K562 (cell line): ENCODE data around the gene AFDN. TPM values are rescaled to one million over a fixed set of nuclear protein-coding genes. Genes with fewer than 3 reads are reported as not detected.

ENCODE experiments used
- ATAC-seq: fragments of 200-7000 bp; cut with Tn5 transposase; 3 replicates; pipeline ENCODE4 v1.9.1; 2020; ENCODE audit warnings: moderate library complexity
- BruUV-seq: library from RNA; stranded (reverse); fragments of 400-500 nt; replicated peaks from 2 replicates; lab custom pipeline; 2021; lab: Mats Ljungman, UMichigan
- CTCF ChIA-PET: fragments of 300-600 bp; formaldehyde crosslinking; extraction: SDS; loops from one replicate; lab custom pipeline; 2021; ENCODE audit warnings: low intra/inter-chr PET ratio; lab: Yijun Ruan, JAX
- POLR2A ChIA-PET: fragments of 300-600, 350-650 bp; sonication (Branson Sonifier 250); formaldehyde crosslinking; extraction: SDS; loops from one replicate; lab custom pipeline; 2021; ENCODE audit warnings: antibody characterized with exemption, inconsistent platforms; lab: Yijun Ruan, JAX
- DNase-seq, 4 experiments: peaks; one replicate each; pipeline versions ENCODE4 v3.0.0 to v3.0.0-alpha.2; 2011 to 2018; ENCODE audit warnings: low spot score in 3 of 4, mixed read lengths in 3 of 4; ENCODE audit errors: extremely low read depth in 1 of 4
- FAIRE-seq: peaks from 2 replicates; lab custom pipeline; 2011; peaks lifted over from hg19 to GRCh38; lab: Jason Lieb, UNC
- H2AFZ ChIP-seq: 2 replicates; pipeline ENCODE4 v1.6.0; 2011; ENCODE audit warnings: low read depth, low read length, control low read depth, inconsistent platforms
- H3K27ac ChIP-seq: fragments of 200-600 bp; 3 replicates; pipeline ENCODE4 v1.8.0; 2011; ENCODE audit warnings: low read depth, mild to moderate bottlenecking, control low read depth, inconsistent platforms, low read length, moderate library complexity, mixed read lengths; ENCODE audit errors: extremely low read depth
- H3K27me3 ChIP-seq, 2 experiments: fragments of 300-600 bp in 1 of 2; 2 replicates in 1 of 2; 3 replicates in 1 of 2; pipeline versions ENCODE4 v1.6.0 to v1.8.0; 2011; ENCODE audit warnings: inconsistent platforms in 2 of 2, low read length in 2 of 2, mild to moderate bottlenecking in 1 of 2, mixed read lengths in 1 of 2, moderate library complexity in 1 of 2; ENCODE audit not compliant: control insufficient read depth in 2 of 2, insufficient read depth in 2 of 2
- H3K36me3 ChIP-seq: fragments of 300-600 bp; 3 replicates; pipeline ENCODE4 v1.8.0; 2011; ENCODE audit warnings: mild to moderate bottlenecking, low read length, inconsistent platforms; ENCODE audit not compliant: control insufficient read depth, insufficient read depth
- H3K4me1 ChIP-seq, 2 experiments: fragments of 200-600 bp in 1 of 2; replicated peaks in 1 of 2; 2 replicates in 1 of 2; 3 replicates in 1 of 2; pipeline versions ENCODE4 v1.5.1 to v1.8.0; 2011; ENCODE audit warnings: inconsistent platforms in 2 of 2, low read length in 2 of 2, mild to moderate bottlenecking in 1 of 2, mixed read lengths in 1 of 2, moderate library complexity in 1 of 2; ENCODE audit not compliant: control insufficient read depth in 2 of 2, insufficient read depth in 2 of 2
- H3K4me2 ChIP-seq: 2 replicates; pipeline ENCODE4 v1.6.1; 2011; ENCODE audit warnings: low read length, control low read depth, inconsistent platforms, mixed read lengths; ENCODE audit not compliant: insufficient read depth
- H3K4me3 ChIP-seq: fragments of 200-600 bp; sonication (generic), shearing (Covaris generic); 2 replicates; pipeline ENCODE4 v1.5.1; 2016; ENCODE audit warnings: control low read depth, inconsistent platforms
- H3K79me2 ChIP-seq: fragments of 200-600 bp; 3 replicates; pipeline ENCODE4 v1.8.0; 2011; ENCODE audit warnings: low read length, inconsistent platforms; ENCODE audit not compliant: control insufficient read depth, insufficient read depth
- H3K9ac ChIP-seq, 2 experiments: 2 replicates each; pipeline versions ENCODE4 v1.6.0 to v1.6.1; 2011; ENCODE audit warnings: low read depth in 2 of 2, low read length in 2 of 2, control low read depth in 1 of 2, inconsistent platforms in 1 of 2, mild to moderate bottlenecking in 1 of 2, mixed read lengths in 1 of 2; ENCODE audit not compliant: insufficient read depth in 1 of 2
- H3K9me1 ChIP-seq: one replicate; pipeline ENCODE4 v1.6.0; 2011; ENCODE audit warnings: inconsistent platforms, mild to moderate bottlenecking, low read length, moderate library complexity; ENCODE audit not compliant: control insufficient read depth, insufficient read depth
- H3K9me3 ChIP-seq: replicated peaks from 2 replicates; pipeline ENCODE4 v1.5.1; 2011; ENCODE audit warnings: low read depth, low read length, inconsistent platforms; ENCODE audit not compliant: control insufficient read depth, insufficient read depth
- H4K20me1 ChIP-seq: replicated peaks from 2 replicates; pipeline ENCODE4 v1.6.1; 2011; ENCODE audit warnings: low read length, inconsistent platforms, mixed read lengths; ENCODE audit not compliant: control insufficient read depth, insufficient read depth
- ARNT ChIP-seq, 2 experiments: fragments of 450-650 bp; IDR thresholded peaks; 2 replicates each; pipeline ENCODE4 v1.6.1; 2016; ENCODE audit warnings: mild to moderate bottlenecking in 1 of 2
- CBX5 ChIP-seq: IDR thresholded peaks from 2 replicates; pipeline ENCODE4 v1.6.1; 2014; ENCODE audit warnings: low read depth, borderline replicate concordance
- ELF4 ChIP-seq: fragments of 450-650 bp; formaldehyde crosslinking; IDR thresholded peaks from 2 replicates; pipeline ENCODE4 v1.4.0; 2022; ENCODE audit warnings: missing genetic modification characterization
- MAFF ChIP-seq: IDR thresholded peaks from 2 replicates; pipeline ENCODE4 v1.6.1; 2012; ENCODE audit warnings: low read length, improper control_type of control experiment
- NFATC3 ChIP-seq: fragments of 450-650 bp; IDR thresholded peaks from 2 replicates; pipeline ENCODE4 v1.6.1; 2017; ENCODE audit warnings: mild to moderate bottlenecking
- NFE2 ChIP-seq: IDR thresholded peaks from 2 replicates; pipeline ENCODE4 v1.6.1; 2014; ENCODE audit warnings: antibody characterized with exemption, low read depth
- NUFIP1 ChIP-seq: fragments of 450-650 bp; IDR thresholded peaks from 2 replicates; pipeline ENCODE4 v1.6.1; 2018; ENCODE audit not compliant: partially characterized antibody
- SREBF2 ChIP-seq: sonication (generic); formaldehyde crosslinking; IDR thresholded peaks from 2 replicates; pipeline ENCODE4 v1.4.0; 2020; ENCODE audit warnings: mild to moderate bottlenecking, missing genetic modification reagents
- THRAP3 ChIP-seq: fragments of 450-650 bp; IDR thresholded peaks from 2 replicates; pipeline ENCODE4 v1.6.1; 2016; ENCODE audit warnings: mild to moderate bottlenecking, inconsistent platforms, borderline replicate concordance
- YY1 ChIP-seq, 3 experiments: IDR thresholded peaks; 2 replicates each; pipeline ENCODE4 v1.6.1; 2011; ENCODE audit warnings: low read length in 2 of 3, mild to moderate bottlenecking in 2 of 3, moderate library complexity in 2 of 3, borderline replicate concordance in 1 of 3, control low read depth in 1 of 3, low read depth in 1 of 3; ENCODE audit not compliant: insufficient read depth in 3 of 3, insufficient replicate concordance in 2 of 3, control insufficient read depth in 1 of 3, insufficient read length in 1 of 3; ENCODE audit errors: extremely low read depth in 1 of 3
- ZFP1 ChIP-seq: fragments of 450-650 bp; formaldehyde crosslinking; IDR thresholded peaks from 2 replicates; pipeline ENCODE4 v1.4.0; 2020; ENCODE audit warnings: mild to moderate bottlenecking, mixed read lengths
- ZKSCAN1 ChIP-seq: fragments of 150-350 bp; IDR thresholded peaks from 2 replicates; pipeline ENCODE4 v1.6.1; 2016; ENCODE audit warnings: low read depth, low read length
- ZNF133 ChIP-seq: fragments of 250-450 bp; sonication (Bioruptor Pico); IDR thresholded peaks from 2 replicates; pipeline ENCODE4 v1.4.0; 2020; ENCODE audit warnings: mild to moderate bottlenecking
- ZNF224 ChIP-seq: sonication (generic); formaldehyde crosslinking; IDR thresholded peaks from 2 replicates; pipeline ENCODE4 v1.8.0; 2022; ENCODE audit warnings: mild to moderate bottlenecking, missing genetic modification reagents
- ZNF561 ChIP-seq: fragments of 450-650 bp; formaldehyde crosslinking; conservative IDR thresholded peaks from 2 replicates; pipeline ENCODE4 v1.4.0; 2020; ENCODE audit warnings: mild to moderate bottlenecking, moderate library complexity
- ZNF592 ChIP-seq: fragments of 450-650 bp; IDR thresholded peaks from 2 replicates; pipeline ENCODE4 v1.6.1; 2017; ENCODE audit warnings: antibody characterized with exemption, mild to moderate bottlenecking
- WGBS: fragments of 100-300 bp; shearing (Covaris generic); methylation state at CpG from one replicate; pipeline ENCODE4 v1.1.6; 2016; ENCODE audit warnings: low coverage, mixed read lengths; ENCODE audit not compliant: insufficient coverage; ENCODE audit errors: missing lambda C conversion rate; 5-methylcytosine and 5-hydroxymethylcytosine counted together
- in situ Hi-C: fragments of 300-500 bp; cut with MboI; formaldehyde crosslinking; loops from 4 replicates; pipeline ENCODE4 v1.15.0; 2018; ENCODE audit warnings: inconsistent platforms, mixed read lengths
- intact Hi-C: fragments of 100-400 bp; cut with micrococcal nuclease; formaldehyde crosslinking; loops from 2 replicates; pipeline ENCODE4 v1.14.2; 2022
- polyA plus RNA-seq, 8 experiments: library from polyadenylated mRNA; depleted of rRNA in 4 of 8; stranded (reverse) in 5 of 8; unstranded in 3 of 8; fragments of >200 nt; fragmentation: Nextera tagmentation in 2 of 8; fragmentation: Illumina TruSeq in 1 of 8; extraction: Ambion mirVana in 2 of 8; extraction: Trizol in 1 of 8; gene quantifications; 2 replicates each; pipeline versions ENCODE4 v1.2.1 to v1.2.3, GENCODE V29; 2011 to 2014; ENCODE audit warnings: inconsistent platforms in 1 of 8, missing spikeins in 1 of 8
- total RNA-seq, 7 experiments: library from RNA; depleted of rRNA in 6 of 7; stranded (reverse); fragments of >200 nt in 6 of 7; fragmentation: Illumina TruSeq in 2 of 7; extraction: Trizol in 2 of 7; gene quantifications; 2 replicates each; pipeline versions ENCODE4 v1.2.1 to v1.2.3, GENCODE V29; 2011 to 2021; ENCODE audit warnings: low replicate concordance in 1 of 7

The AFDN gene
- total and polyA plus RNA-seq, 9 of the 15 experiments (the other 6 are each of a cell fraction or from before 2014, with no cell fraction given) = 7.2 to 129 (median 105) TPM

GRCh38 chr6:167993169-167993568 lies 166.5 kb downstream of the AFDN start (continued):
- no peak for TF ChIP-seq ZFP1 (CRISPR knock-in tag)
- TF ChIP-seq ZNF561 = no peak

GRCh38 chr6:167993831-167994230 lies 167.1 kb downstream of the AFDN start:
- DNase-seq (no peak), FAIRE-seq (no peak), ATAC-seq (no peak)
- Histone ChIP-seq H3K27me3 (peaks cover 45 to 64% of the 10 kb centered on the region in 2 experiments), H3K79me2 (no peaks in the 10 kb centered on the region), H4K20me1 (peaks cover 5% of the 10 kb centered on the region; the same call in 1 of the 2 replicates), H3K4me3 (no peak overlapping the region), H3K9ac (no peak overlapping the region), H3K4me2 (no peak overlapping the region), H3K9me1 (no peaks in the 10 kb centered on the region), H3K9me3 (no peaks in the 10 kb centered on the region), H2AFZ (no peak overlapping the region), H3K36me3 (no peaks in the 10 kb centered on the region), H3K27ac (no peak overlapping the region), H3K4me1 (peaks cover 0 to 35% of the 10 kb centered on the region in 2 experiments; a peak in 2 of 5 replicates)
- CTCF ChIA-PET = no interaction called here
- intact Hi-C loops = no loop called here
- POLR2A ChIA-PET = no interaction called here
- BruUV-seq = no TSS peak
- in situ Hi-C loops = no loop called here
- 4% methylated on average over 11 of the region's 11 CpGs for WGBS
- no peak for TF ChIP-seq THRAP3
- TF ChIP-seq ARNT (IDR thresholded peaks at IDR 0.05) = no peak
- TF ChIP-seq ELF4 = no peak
- TF ChIP-seq CBX5 = no peak
- no peak for TF ChIP-seq MAFF
- TF ChIP-seq SREBF2 = no peak
- TF ChIP-seq ZNF133 (CRISPR knock-in tag) = no peak
- TF ChIP-seq NFE2 = no peak
- no peak for TF ChIP-seq NUFIP1
- TF ChIP-seq ZNF592 = no peak
- TF ChIP-seq YY1 (IDR thresholded peaks at IDR 0.05; ENCODE audit: borderline replicate concordance in 1 of 3, control insufficient read depth in 1 of 3, extremely low read depth in 1 of 3, insufficient read depth in 3 of 3, insufficient read length in 1 of 3, insufficient replicate concordance in 2 of 3, low read depth in 1 of 3, low read length in 2 of 3) = no peak
- no peak for TF ChIP-seq NFATC3
- no peak for TF ChIP-seq ZNF224 (CRISPR knock-in tag)
- no peak for TF ChIP-seq ZKSCAN1
